ENCODE data around the gene LRMDA. TPM values are rescaled to one million over a fixed set of nuclear protein-coding genes. Genes with fewer than 3 reads are reported as not detected.
"Not testable (repeated sequence)": the region's sequence is repeated elsewhere in the genome, so short reads cannot be mapped to it uniquely, and the experiment has no call there.

Gene LRMDA
- polyA plus RNA-seq, 4 donors: 19.1 to 23.0 (median 20.7) TPM

DNA sequence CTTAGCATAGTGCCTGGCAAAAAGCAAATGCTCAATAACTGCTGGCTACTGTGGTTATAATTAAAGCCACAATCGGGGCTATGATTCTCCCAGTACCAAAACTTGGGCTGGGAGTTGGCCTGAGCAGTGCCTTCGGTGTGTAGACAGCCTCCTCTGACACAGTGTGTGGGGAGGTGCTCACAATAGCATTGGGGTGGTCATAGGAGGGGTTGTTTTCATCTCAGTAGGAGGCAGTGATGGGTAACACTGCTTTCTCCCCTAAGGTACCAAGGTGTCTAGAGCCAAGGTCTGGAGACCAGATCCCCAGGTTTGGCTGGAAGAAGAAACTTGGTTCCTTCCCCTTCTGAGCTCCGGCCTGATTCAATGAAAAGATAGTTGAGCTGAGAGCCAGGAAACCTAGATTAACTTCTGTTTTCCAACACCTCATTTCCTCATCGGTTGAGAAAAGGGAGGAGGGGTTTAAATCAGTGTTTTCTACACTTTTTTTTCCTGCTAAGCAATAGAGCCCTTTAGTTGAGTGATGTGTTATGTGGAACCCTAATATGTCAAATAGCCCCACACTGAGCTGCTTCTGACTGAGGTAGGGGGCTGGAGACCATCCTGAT is 68.2 kb downstream of the LRMDA start:
- DNase-seq (ENCODE audit: low read depth in 4 of 4, low spot score in 3 of 4): no peak

DNA sequence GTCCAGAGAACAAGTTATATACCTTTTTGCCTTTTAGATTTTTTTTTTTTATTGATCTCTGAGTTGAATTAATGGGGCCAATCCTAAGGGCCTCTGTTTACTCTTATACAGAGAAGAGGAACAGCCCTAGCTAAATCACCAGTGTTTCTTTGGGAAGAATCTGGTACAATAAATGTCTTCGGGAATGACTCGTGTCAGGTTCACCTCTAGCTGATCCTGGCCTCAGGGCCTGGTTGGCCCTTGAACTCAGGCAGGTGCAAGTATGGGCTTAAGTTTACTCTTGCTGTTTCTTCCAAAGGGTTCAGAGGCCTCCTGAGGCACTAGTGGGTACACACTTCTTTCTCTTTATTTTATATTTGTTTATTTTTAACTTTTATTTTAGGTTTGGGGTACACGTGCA is 71.0 kb downstream of the LRMDA start:
- no peak for DNase-seq (ENCODE audit: low read depth in 4 of 4, low spot score in 3 of 4)

DNA sequence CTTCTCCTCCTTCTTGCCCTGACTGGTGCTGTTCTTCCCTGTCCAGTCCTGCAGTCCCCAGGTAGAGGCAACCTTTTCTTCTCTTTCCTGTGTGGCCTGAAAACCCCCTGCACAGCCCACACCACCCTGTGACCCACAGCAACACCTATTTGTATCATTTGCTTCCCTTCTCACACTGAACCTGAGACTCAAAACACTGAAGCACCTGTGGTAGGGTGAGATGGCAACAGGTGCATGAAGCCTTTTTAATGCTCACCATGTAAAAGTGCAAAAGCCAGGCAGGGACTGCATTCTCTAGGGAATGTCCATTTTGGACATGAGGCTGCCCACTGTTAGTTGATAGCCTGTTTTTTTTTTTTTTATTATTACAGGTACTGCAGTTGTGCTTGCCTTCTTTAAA is 71.4 kb downstream of the LRMDA start:
- DNase-seq (ENCODE audit: low read depth in 4 of 4, low spot score in 3 of 4): no peak

DNA sequence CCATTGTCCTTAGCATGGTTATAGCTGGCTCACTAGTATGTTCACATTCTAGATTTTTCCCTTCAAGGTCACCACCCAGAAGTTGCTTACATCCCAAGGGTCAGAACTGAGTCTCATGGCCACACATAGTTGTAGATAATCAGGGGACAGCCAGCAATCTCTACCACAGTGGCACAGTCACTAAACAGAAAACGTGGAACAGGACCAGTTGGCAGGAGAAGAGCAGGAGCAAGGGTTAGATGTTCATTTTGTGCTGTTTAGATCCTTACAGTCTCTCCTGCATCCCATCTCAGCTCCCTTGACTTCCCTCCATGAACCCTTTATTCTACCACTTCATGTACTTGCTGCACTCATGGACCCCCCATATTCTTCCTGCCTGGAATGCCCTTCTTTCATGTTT is 73.9 kb downstream of the LRMDA start:
- DNase-seq (ENCODE audit: low read depth in 4 of 4, low spot score in 3 of 4): no peak

DNA sequence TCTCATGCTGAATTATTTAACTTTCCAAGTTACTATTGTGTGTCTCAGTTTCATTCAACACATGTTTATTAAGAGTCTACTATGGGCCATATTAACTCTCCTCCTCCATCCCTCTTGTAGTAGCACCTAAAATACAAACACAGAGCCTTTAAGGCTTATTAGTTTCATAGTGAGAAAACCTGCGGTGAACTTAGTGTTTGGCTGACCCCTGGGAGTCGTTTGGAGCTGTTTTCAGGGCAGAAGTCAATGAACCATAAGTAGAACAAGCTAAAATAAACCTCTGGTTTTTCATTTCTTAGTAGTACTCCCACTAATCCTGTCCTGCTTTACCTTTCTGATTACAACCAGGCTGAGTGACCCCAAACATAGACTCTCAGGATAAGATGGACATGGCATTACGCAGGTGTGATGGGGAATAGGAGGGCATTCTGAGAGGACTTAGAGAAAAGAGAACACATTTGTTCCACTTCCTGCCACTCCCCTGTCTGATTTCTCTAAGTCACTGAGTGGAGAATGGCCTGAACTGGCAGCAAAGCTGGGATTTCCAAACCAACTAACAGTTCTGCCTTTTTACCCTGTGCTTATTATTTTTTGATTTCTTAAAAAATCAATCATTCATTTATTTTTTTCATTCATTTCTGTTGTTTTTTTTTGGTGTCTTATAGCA is 74.5 kb downstream of the LRMDA start:
- no peak for DNase-seq (ENCODE audit: low read depth in 4 of 4, low spot score in 3 of 4)

DNA sequence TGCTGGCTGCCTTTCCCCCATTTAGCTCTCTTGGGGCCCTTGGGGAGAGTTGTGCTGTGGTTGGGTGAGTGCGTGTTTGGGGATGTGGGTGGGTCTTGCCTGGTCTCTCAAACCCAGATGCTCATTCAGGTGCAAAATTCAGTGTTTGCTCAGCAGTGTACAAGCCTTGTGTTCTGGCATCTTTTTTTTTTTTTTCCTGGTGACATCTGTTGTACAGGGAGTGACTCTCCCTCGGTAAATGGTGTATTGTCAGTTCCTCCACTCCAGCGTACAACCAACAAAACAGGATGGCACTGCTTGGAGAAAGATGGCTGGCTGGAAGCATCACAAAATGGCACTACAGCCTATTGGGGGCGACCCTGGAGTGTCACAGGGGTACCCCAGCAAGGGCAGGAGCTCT is 75.5 kb downstream of the LRMDA start:
- no peak for DNase-seq (ENCODE audit: low read depth in 4 of 4, low spot score in 3 of 4)

DNA sequence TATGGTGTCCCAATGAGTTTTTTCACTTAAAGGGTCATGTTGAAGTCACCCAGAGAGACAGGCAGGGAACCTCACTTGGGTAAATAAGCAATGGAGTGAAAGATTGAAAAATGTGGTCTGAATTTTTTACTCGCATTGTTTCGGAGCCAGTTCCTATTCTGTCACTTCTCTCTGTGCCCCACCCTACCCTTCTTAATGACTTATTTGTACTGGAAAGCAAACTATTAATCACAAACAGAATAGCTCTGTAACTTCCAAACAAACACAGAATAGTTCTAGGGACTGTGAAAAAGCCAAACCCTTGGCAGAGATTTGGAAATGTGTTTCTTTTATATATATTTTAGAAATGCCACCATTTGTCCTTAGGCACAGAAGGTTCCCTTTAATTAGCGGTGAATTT is 76.0 kb downstream of the LRMDA start:
- no peak for DNase-seq (ENCODE audit: low read depth in 4 of 4, low spot score in 3 of 4)

DNA sequence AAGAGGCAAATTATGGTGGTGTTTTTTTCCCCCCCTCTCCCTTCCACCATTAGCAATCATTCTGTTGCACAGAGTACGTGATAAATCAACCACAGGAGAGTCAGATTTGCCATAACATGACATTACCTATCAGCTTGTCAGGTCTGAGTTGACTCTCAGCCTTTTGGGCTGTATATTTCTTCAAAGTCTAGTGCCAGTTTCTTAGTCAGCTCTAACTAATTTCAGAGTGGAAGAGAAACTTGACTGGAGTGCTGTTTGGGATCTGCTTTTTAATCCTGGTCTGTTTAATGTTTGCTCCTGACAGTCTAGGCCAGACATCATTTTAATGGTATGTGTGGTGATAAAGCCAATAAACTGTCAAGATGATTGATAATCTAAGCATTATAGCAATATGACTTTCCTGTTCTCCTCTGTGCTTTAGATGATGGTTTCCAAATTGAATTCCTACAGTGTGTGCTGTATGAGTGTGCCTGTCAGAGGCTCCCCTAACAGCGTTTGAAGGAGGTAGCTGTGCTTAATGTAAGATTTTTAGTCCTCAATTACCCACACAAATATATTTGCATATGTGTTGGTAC is 76.9 kb downstream of the LRMDA start:
- no peak for DNase-seq (ENCODE audit: low read depth in 4 of 4, low spot score in 3 of 4)

DNA sequence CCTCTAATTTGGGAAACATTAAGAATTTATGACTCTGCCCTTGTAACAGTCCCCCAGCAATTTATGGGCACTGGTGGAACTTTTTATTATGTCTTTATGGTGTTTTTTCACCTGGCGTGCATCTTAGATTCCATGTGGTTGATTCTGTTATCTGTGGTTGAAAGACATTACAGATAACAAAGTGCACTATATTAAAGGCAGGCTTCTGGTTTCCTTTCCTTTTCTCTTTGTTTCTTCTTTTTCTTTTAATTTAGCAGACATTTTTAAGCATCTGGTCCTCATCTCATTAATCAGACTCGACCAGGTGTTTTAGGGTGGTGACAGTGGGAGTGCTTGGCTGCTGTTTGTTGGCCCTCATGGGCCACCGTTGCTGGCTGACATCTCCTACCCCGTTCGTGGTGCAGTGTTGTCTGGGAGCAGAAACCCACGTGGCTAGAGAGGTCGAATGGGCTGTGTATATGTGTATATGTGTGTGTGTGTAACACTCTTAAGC is 77.4 kb downstream of the LRMDA start:
- DNase-seq (ENCODE audit: low read depth in 4 of 4, low spot score in 3 of 4): no peak

DNA sequence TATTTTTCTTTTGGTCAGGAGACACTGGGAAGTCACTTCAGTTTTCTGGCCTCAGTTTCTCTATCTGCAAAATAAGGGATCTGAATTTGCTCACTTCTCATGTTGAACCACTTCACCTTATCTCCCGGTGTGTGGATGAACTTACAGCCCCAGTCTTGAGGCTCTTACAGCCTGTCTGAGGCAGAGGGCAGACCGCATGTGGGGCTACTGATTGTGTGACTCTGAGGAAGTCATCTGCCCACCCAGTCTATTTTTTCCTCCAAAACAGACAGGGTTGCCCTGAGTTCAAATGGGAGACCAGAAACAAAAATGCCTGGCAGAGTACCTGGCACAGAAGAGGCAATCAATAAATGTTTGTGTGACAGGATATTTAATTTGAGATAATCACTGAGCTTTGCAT is 78.3 kb downstream of the LRMDA start:
- DNase-seq (ENCODE audit: low read depth in 4 of 4, low spot score in 3 of 4): no peak

DNA sequence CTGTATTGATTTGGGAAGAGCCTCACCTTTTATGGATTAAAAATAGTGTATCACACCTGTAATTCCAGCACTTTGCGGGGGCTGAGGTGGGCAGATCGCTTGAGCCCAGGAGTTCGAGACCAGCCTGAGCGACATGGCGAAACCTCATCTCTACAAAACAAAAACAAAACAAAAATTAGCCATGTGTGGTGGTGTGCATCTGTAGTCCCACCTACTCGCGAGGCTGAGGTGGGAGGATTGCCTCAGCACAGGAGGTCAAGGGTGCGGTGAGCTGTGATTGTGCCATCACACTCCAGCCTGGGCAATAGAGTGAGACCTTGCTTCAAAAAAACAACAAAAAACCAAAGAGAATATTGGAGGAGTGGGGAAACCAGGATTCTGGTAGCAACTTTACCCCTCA is 79.6 kb downstream of the LRMDA start:
- DNase-seq (ENCODE audit: low read depth in 4 of 4, low spot score in 3 of 4): no peak

DNA sequence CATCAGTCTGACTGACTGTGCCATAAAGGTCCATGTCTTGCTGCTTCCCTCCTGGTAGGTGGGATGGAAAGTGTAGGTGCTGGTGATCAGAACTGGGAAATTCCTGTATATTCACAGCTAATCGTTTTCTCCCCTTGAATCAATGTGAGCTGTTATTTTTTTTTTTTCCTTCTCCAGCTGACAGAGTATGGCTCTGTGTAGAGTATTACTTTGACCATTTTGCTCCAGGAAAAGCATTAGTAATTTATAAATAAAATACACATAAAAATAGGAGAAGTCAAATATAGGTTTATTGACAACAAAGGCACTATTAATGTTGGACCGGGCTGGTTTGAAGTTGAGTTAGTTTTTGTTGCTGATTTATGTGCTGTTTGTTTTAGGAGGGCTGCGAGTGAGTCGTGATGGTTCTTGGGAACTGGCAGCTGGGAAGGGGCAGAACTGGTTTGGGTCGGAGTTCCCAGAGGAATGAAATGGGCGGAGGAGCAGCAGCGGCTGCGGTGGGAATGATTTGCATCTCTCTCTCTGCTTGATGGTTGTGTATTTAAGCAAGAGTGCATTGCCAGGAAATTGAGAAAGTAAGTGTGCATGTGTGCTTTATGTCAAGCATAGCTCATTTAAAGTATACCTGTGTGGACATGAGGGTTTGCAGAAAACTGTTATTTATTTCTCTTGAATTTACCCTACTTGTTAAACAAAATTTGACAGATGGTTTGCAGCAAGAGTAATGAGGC is 80.9 kb downstream of the LRMDA start:
- DNase-seq (ENCODE audit: low read depth in 4 of 4, low spot score in 3 of 4): no peak

DNA sequence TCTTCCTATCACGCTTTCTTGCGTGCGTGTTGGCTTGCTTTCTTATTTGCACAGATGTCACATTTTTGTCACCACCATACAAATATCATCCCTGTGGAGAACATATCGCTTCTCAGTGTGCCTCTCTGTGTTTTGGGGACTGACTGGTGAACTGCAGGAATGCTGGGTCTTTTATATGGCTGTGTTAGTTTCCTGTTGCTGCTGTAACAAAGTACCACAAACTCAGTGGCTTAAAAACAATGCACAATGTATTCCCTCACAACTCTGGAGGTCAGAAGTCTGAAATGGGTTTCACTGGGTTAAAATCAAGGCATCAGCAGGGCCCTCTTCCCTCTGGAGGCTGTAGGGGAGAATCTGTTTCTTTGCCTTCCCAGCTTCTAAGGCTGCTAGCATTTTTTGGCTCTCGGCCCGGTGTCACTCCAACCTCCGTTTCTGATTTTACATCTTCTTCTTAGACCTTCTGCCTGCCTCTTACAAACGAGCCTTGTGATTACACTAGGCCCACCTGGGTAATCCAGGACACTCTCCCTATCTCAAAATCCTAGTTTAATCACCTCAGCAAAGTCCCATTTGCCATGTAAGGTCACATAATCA is 82.0 kb downstream of the LRMDA start:
- no peak for DNase-seq (ENCODE audit: low read depth in 4 of 4, low spot score in 3 of 4)

DNA sequence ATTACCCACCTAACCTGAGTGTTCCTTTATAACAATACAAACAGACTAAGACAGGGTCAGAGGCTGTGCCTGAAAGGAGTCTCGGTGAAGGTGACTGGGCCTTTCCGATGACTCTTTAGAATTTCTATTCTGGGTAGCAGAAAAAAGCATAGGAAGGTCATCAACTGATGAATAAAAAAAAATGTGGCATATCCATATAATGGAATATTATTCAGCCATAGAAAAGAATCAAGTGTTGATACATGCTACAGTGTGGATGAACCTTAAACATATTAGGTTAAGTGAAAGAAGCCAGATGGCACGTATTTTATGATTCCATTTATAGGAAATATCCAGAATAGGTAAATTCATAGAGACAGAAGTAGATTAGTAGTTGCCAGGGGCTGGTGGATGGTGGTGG is 83.4 kb downstream of the LRMDA start:
- no peak for DNase-seq (ENCODE audit: low read depth in 4 of 4, low spot score in 3 of 4)

DNA sequence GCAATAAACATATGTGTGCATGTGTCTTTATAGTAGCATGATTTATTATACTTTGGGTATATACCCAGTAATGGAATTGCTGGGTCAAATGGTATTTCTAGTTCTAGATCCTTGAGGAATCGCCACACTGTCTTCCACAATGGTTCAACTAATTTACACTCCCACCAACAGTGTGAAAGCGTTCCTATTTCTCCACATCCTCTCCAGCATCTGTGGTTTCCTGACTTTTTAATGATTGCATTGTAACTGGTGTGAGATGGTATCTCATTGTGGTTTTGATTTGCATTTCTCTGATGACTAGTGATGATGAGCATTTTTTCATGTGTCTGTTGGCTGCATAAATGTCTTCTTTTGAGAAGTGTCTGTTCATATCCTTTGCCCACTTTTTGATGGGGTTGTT is 84.7 kb downstream of the LRMDA start:
- not testable (repeated sequence) for DNase-seq (ENCODE audit: low read depth in 4 of 4, low spot score in 3 of 4)

DNA sequence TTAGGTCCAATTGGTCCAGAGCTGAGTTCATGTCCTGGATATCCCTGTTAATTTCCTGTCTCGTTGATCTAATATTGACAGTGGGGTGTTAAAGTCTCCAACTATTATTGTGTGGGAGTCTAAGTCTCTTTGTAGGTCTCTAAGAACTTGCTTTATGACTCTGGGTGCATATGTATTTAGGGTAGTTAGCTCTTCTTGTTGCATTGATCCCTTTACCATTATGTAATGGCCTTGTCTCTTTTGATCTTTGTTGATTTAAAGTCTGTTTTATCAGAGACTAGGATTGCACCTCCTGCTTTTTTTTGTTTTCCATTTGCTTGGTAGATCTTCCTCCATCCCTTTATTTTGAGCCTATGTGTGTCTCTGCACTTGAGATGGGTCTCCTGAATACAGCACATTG is 87.8 kb downstream of the LRMDA start:
- not testable (repeated sequence) for DNase-seq (ENCODE audit: low read depth in 4 of 4, low spot score in 3 of 4)

DNA sequence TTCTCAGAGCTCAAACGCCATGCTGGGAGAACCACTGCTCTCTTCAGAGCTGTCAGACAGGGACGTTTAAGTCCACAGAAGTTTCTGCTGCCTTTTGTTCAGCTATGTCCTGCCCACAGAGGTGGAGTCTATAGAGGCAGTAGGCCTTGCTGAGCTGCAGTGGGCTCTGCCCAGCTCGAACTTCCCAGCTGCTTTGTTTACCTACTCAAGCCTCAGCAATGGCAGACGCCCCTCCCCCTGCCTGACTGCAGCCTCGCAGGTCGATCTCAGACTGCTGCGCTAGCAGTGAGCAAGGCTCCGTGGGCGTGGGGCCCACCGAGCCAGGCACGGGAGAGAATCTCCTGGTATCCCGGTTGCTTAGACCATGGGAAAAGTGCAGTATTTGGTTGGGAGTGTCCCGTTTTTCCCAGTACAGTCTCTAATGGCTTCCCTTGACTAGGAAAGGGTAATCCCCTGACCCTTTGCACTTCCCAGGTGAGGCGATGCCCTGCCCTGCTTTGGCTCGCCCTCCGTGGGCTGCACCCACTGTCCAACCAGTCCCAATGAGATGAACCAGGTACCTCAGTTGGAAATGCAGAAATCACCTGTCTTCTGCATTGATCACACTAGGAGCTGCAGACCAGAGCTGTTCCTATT is 89.9 kb downstream of the LRMDA start:
- DNase-seq (ENCODE audit: low read depth in 4 of 4, low spot score in 3 of 4): not testable (repeated sequence)

DNA sequence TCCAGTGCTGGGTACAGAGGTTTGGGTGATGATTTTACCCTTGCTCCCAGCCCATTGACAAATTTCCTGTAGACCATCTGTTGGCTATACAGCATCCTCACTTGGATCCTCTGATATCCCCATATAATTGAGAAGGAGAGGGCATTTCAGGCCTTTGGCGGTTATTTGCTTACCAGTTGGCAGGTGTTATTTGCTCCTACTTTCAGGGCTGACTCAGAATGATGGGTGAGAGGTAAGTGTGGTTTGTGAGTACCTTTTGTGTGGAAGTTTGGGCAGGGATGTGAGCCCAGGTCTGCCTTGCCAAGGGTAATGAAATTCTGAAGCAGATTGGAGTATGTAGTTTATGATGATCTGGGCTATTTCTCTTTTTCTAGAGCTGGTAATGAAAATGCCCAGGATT is 93.6 kb downstream of the LRMDA start:
- no peak for DNase-seq (ENCODE audit: low read depth in 4 of 4, low spot score in 3 of 4)

DNA sequence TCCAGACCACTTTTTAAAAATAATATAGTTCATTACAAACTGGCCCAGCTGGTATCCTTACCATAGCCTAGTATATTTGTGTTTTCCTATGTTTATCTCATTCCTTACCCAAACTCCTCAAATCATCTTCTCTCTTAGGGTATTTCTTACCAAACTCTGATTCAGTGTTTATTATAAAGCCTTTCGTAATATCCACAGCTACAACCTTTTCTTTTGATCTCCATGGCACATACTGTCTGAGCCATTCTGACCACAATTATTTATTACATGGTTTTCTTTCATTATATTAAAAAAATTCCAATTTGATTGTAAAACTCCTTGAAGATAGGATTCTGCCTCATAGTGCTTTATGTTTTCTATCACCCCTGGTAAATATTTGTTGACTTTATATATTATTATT is 94.2 kb downstream of the LRMDA start:
- no peak for DNase-seq (ENCODE audit: low read depth in 4 of 4, low spot score in 3 of 4)

DNA sequence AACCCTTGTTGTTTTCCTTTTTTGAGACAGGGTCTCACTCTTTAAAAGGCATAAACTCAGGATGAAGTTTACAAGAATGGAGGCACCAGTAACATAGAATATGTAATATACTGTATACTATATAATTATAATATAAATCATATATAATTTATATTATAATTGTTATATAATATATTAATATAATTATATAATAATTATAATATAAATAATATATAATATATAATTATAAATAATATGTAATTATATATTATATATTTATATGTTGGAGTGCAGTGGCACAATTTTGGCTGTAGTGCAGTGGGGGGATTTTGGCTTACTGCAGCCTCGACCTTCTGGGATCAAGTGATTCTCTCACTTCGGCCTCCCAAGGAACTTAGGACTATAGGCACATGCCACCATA is 96.1 kb downstream of the LRMDA start:
- DNase-seq (ENCODE audit: low read depth in 4 of 4, low spot score in 3 of 4): no peak

DNA sequence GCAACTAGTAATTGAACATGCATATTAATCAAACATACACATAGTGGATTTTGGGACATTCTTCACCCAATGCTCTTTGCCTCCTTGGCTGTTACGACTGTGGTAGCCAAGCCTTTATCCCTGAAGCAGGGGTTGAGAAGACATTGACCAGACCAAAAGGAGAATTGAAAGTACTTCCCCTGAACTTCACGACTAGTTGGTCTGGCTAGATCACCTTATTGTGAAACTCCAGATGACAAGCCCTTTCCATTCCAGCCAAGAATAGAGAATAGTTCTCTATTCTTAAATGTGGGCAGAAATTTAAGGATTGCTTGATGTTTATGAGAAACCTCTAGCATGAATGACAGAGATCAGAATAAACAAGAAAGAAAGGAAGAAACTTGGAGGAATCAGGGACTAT is 97.0 kb downstream of the LRMDA start:
- no peak for DNase-seq (ENCODE audit: low read depth in 4 of 4, low spot score in 3 of 4)
